HEK293 (cell line): Measurements from ENCODE around the gene PDCL3.

Experiments used
- FEZF1 ChIP-seq: fragments of 450-650 bp; formaldehyde crosslinking; IDR thresholded peaks from 2 replicates; pipeline ENCODE4 v1.5.1; 2016; ENCODE audit warnings: missing biosample characterization, missing genetic modification characterization
- HOXA7 ChIP-seq: sonication (generic); formaldehyde crosslinking; IDR thresholded peaks from 2 replicates; pipeline ENCODE4 v1.8.1; 2022; ENCODE audit warnings: missing genetic modification reagents, borderline replicate concordance
- HOXC10 ChIP-seq: sonication (generic); formaldehyde crosslinking; IDR thresholded peaks from 2 replicates; pipeline ENCODE4 v1.8.1; 2023; ENCODE audit warnings: mild to moderate bottlenecking, missing genetic modification reagents
- HOXD13 ChIP-seq: sonication (generic); formaldehyde crosslinking; IDR thresholded peaks from 2 replicates; pipeline ENCODE4 v1.8.0; 2022; ENCODE audit warnings: missing genetic modification reagents, borderline replicate concordance
- IKZF3 ChIP-seq: fragments of 450-650 bp; IDR thresholded peaks from 2 replicates; pipeline ENCODE4 v1.5.0; 2018; ENCODE audit warnings: missing biosample characterization, mild to moderate bottlenecking, missing genetic modification characterization, moderate library complexity
- KLF10 ChIP-seq: fragments of 450-650 bp; IDR thresholded peaks from 2 replicates; pipeline ENCODE4 v1.5.1; 2018; ENCODE audit warnings: missing biosample characterization, mild to moderate bottlenecking, missing genetic modification characterization
- KLF16 ChIP-seq: fragments of 450-650 bp; formaldehyde crosslinking; IDR thresholded peaks from 2 replicates; pipeline ENCODE4 v1.5.1; 2017; ENCODE audit warnings: missing biosample characterization, missing genetic modification characterization
- TCF7L2 ChIP-seq: IDR thresholded peaks from 2 replicates; pipeline ENCODE4 v1.6.1; 2011; ENCODE audit warnings: low read depth, mild to moderate bottlenecking, inconsistent platforms, low read length, moderate library complexity, borderline replicate concordance
- YY2 ChIP-seq: fragments of 450-650 bp; formaldehyde crosslinking; IDR thresholded peaks from 2 replicates; pipeline ENCODE4 v1.5.1; 2016; ENCODE audit warnings: missing biosample characterization, missing genetic modification characterization
- ZNF10 ChIP-seq: fragments of 450-650 bp; formaldehyde crosslinking; IDR thresholded peaks from 2 replicates; pipeline ENCODE4 v1.5.1; 2017; ENCODE audit warnings: missing biosample characterization, missing genetic modification characterization
- ZNF132 ChIP-seq: fragments of 450-650 bp; formaldehyde crosslinking; IDR thresholded peaks from 2 replicates; pipeline ENCODE4 v1.5.1; 2017; ENCODE audit warnings: missing biosample characterization, missing genetic modification characterization, borderline replicate concordance
- ZNF133 ChIP-seq: fragments of 450-650 bp; formaldehyde crosslinking; IDR thresholded peaks from 2 replicates; pipeline ENCODE4 v1.5.1; 2016; ENCODE audit warnings: missing biosample characterization, missing genetic modification characterization
- ZNF16 ChIP-seq: fragments of 450-650 bp; formaldehyde crosslinking; IDR thresholded peaks from 2 replicates; pipeline ENCODE4 v1.5.1; 2016; ENCODE audit warnings: low read depth, missing biosample characterization, missing genetic modification characterization
- ZNF174 ChIP-seq: fragments of 450-650 bp; formaldehyde crosslinking; IDR thresholded peaks from 2 replicates; pipeline ENCODE4 v1.5.0; 2017; ENCODE audit warnings: missing biosample characterization, mild to moderate bottlenecking, missing genetic modification characterization
- ZNF211 ChIP-seq: fragments of 450-650 bp; formaldehyde crosslinking; IDR thresholded peaks from 2 replicates; pipeline ENCODE4 v1.5.1; 2016; ENCODE audit warnings: low read depth, missing biosample characterization, missing genetic modification characterization
- ZNF221 ChIP-seq: fragments of 450-650 bp; formaldehyde crosslinking; IDR thresholded peaks from 2 replicates; pipeline ENCODE4 v1.5.1; 2017; ENCODE audit warnings: missing biosample characterization, missing genetic modification characterization, borderline replicate concordance
- ZNF223 ChIP-seq: fragments of 450-650 bp; formaldehyde crosslinking; IDR thresholded peaks from 2 replicates; pipeline ENCODE4 v1.5.1; 2016; ENCODE audit warnings: missing biosample characterization, missing genetic modification characterization
- ZNF239 ChIP-seq: fragments of 450-650 bp; formaldehyde crosslinking; IDR thresholded peaks from 2 replicates; pipeline ENCODE4 v1.5.1; 2016; ENCODE audit warnings: missing biosample characterization, missing genetic modification characterization
- ZNF24 ChIP-seq: fragments of 450-650 bp; formaldehyde crosslinking; IDR thresholded peaks from 2 replicates; pipeline ENCODE4 v1.5.1; 2016; ENCODE audit warnings: missing biosample characterization, missing genetic modification characterization
- ZNF266 ChIP-seq: fragments of 450-650 bp; formaldehyde crosslinking; IDR thresholded peaks from 2 replicates; pipeline ENCODE4 v1.5.1; 2016; ENCODE audit warnings: missing biosample characterization, missing genetic modification characterization, low read depth
- ZNF404 ChIP-seq: fragments of 450-650 bp; formaldehyde crosslinking; IDR thresholded peaks from 2 replicates; pipeline ENCODE4 v1.5.1; 2017; ENCODE audit warnings: missing biosample characterization, missing genetic modification characterization
- ZNF416 ChIP-seq: fragments of 450-650 bp; formaldehyde crosslinking; IDR thresholded peaks from 2 replicates; pipeline ENCODE4 v1.5.1; 2016; ENCODE audit warnings: missing biosample characterization, missing genetic modification characterization
- ZNF501 ChIP-seq: fragments of 450-650 bp; formaldehyde crosslinking; IDR thresholded peaks from 2 replicates; pipeline ENCODE4 v1.5.1; 2016; ENCODE audit warnings: missing biosample characterization, missing genetic modification characterization
- ZNF660 ChIP-seq: fragments of 450-650 bp; IDR thresholded peaks from 2 replicates; pipeline ENCODE4 v1.5.1; 2018; ENCODE audit warnings: missing biosample characterization, mild to moderate bottlenecking, missing genetic modification characterization
- TF ChIP-seq, protein P1 (sequence below): fragments of 450-650 bp; formaldehyde crosslinking; IDR thresholded peaks from 2 replicates; pipeline ENCODE4 v1.5.1; 2016; ENCODE audit warnings: missing biosample characterization, missing genetic modification characterization
- TF ChIP-seq, protein P2 (sequence below): fragments of 450-650 bp; formaldehyde crosslinking; IDR thresholded peaks from 2 replicates; pipeline ENCODE4 v1.5.1; 2016; ENCODE audit warnings: missing biosample characterization, missing genetic modification characterization
- TF ChIP-seq, protein P3 (sequence below): fragments of 450-650 bp; formaldehyde crosslinking; IDR thresholded peaks from 2 replicates; pipeline ENCODE4 v1.5.1; 2016; ENCODE audit warnings: missing biosample characterization, missing genetic modification characterization
- TF ChIP-seq, protein P4 (sequence below): fragments of 450-650 bp; formaldehyde crosslinking; IDR thresholded peaks from 2 replicates; pipeline ENCODE4 v1.5.1; 2016; ENCODE audit warnings: missing biosample characterization, missing genetic modification characterization
- TF ChIP-seq, protein P5 (sequence below): fragments of 450-650 bp; formaldehyde crosslinking; IDR thresholded peaks from 2 replicates; pipeline ENCODE4; 2016; ENCODE audit warnings: missing biosample characterization, missing genetic modification characterization
- TF ChIP-seq, protein P6 (sequence below): fragments of 450-650 bp; formaldehyde crosslinking; IDR thresholded peaks from 2 replicates; pipeline ENCODE4 v1.5.1; 2016; ENCODE audit warnings: missing biosample characterization, missing genetic modification characterization

The PDCL3 gene

DNA sequence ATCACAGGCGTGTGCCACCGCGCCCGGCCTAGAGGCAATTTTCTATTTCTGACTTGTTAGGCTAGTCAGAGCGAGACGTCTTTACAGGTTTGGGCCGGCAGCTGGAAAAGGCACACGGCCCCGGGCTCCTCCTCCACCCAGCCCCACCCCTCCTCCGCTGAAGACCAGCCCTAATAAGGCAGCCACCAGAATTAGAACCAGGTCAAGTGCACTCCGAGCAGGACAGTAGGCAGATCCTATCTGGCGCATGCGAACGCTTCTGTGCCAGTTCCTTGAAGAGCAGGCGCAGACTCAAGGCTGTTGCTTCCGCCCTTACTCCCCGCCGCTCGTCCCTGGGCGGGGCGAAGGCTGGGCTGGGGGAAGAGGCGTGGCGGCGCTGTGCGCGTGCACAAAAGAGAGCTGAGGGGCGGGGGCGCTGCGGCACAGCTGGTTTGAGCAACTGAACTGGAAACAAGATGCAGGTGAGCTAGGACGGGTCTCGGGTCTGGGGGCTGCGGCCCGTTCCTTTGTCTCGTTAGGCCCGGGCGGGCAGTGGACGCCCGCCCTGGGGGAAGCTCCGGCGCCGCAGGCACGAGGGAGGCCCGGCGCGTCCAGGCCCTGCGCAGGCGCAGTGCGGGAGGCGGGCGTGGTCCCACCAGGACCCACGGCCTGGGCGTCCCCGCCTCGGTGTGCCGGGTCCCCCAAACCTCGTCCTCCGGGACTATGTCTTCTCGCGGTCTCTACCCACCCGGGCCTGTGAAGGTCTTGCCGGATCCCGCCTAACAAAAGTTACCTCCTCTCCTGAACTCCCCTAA lies at the start of gene PDCL3 (continued):
- TF ChIP-seq, protein P1, sequence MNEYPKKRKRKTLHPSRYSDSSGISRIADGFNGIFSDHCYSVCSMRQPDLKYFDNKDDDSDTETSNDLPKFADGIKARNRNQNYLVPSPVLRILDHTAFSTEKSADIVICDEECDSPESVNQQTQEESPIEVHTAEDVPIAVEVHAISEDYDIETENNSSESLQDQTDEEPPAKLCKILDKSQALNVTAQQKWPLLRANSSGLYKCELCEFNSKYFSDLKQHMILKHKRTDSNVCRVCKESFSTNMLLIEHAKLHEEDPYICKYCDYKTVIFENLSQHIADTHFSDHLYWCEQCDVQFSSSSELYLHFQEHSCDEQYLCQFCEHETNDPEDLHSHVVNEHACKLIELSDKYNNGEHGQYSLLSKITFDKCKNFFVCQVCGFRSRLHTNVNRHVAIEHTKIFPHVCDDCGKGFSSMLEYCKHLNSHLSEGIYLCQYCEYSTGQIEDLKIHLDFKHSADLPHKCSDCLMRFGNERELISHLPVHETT (tag by site-specific recombination): no peak
- no peak for TF ChIP-seq ZNF10 (tag by site-specific recombination)
- no peak for TF ChIP-seq ZNF16 (tag by site-specific recombination)
- TF ChIP-seq, protein P2, sequence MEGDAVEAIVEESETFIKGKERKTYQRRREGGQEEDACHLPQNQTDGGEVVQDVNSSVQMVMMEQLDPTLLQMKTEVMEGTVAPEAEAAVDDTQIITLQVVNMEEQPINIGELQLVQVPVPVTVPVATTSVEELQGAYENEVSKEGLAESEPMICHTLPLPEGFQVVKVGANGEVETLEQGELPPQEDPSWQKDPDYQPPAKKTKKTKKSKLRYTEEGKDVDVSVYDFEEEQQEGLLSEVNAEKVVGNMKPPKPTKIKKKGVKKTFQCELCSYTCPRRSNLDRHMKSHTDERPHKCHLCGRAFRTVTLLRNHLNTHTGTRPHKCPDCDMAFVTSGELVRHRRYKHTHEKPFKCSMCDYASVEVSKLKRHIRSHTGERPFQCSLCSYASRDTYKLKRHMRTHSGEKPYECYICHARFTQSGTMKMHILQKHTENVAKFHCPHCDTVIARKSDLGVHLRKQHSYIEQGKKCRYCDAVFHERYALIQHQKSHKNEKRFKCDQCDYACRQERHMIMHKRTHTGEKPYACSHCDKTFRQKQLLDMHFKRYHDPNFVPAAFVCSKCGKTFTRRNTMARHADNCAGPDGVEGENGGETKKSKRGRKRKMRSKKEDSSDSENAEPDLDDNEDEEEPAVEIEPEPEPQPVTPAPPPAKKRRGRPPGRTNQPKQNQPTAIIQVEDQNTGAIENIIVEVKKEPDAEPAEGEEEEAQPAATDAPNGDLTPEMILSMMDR: peak; percentile 95
- TF ChIP-seq, protein P3, sequence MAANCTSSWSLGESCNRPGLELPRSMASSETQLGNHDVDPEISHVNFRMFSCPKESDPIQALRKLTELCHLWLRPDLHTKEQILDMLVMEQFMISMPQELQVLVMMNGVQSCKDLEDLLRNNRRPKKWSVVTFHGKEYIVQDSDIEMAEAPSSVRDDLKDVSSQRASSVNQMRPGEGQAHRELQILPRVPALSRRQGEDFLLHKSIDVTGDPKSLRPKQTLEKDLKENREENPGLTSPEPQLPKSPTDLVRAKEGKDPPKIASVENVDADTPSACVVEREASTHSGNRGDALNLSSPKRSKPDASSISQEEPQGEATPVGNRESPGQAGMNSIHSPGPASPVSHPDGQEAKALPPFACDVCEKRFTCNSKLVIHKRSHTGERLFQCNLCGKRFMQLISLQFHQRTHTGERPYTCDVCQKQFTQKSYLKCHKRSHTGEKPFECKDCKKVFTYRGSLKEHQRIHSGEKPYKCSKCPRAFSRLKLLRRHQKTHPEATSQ (tag by site-specific recombination): no peak
- no peak for TF ChIP-seq HOXA7
- TF ChIP-seq ZNF660: peak; percentile 13; the same call in 1 of the 2 replicates
- TF ChIP-seq, protein P4, sequence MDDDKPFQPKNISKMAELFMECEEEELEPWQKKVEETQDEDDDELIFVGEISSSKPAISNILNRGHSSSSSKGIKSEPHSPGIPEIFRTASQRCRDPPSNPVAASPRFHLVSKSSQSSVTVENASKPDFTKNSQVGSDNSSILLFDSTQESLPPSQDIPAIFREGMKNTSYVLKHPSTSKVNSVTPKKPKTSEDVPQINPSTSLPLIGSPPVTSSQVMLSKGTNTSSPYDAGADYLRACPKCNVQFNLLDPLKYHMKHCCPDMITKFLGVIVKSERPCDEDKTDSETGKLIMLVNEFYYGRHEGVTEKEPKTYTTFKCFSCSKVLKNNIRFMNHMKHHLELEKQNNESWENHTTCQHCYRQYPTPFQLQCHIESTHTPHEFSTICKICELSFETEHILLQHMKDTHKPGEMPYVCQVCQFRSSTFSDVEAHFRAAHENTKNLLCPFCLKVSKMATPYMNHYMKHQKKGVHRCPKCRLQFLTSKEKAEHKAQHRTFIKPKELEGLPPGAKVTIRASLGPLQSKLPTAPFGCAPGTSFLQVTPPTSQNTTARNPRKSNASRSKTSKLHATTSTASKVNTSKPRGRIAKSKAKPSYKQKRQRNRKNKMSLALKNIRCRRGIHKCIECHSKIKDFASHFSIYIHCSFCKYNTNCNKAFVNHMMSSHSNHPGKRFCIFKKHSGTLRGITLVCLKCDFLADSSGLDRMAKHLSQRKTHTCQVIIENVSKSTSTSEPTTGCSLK (tag by site-specific recombination): no peak
- TF ChIP-seq YY2 (tag by site-specific recombination): no peak
- TF ChIP-seq ZNF223 (tag by site-specific recombination): peak; percentile 63
- TF ChIP-seq ZNF211 (tag by site-specific recombination): no peak
- TF ChIP-seq ZNF416: no peak
- no peak for TF ChIP-seq IKZF3 (tag by site-specific recombination)
- TF ChIP-seq ZNF174: no peak
- no peak for TF ChIP-seq HOXC10 (CRISPR knock-in tag)
- TF ChIP-seq TCF7L2: no peak
- TF ChIP-seq ZNF221 (tag by site-specific recombination): no peak
- no peak for TF ChIP-seq ZNF132 (tag by site-specific recombination)
- no peak for TF ChIP-seq HOXD13 (CRISPR knock-in tag)
- TF ChIP-seq KLF10 (tag by site-specific recombination): peak; percentile 68; the same call in 1 of the 2 replicates
- TF ChIP-seq ZNF24 (tag by site-specific recombination): no peak
- peak; percentile 70 for TF ChIP-seq KLF16 (tag by site-specific recombination)
- TF ChIP-seq, protein P5, sequence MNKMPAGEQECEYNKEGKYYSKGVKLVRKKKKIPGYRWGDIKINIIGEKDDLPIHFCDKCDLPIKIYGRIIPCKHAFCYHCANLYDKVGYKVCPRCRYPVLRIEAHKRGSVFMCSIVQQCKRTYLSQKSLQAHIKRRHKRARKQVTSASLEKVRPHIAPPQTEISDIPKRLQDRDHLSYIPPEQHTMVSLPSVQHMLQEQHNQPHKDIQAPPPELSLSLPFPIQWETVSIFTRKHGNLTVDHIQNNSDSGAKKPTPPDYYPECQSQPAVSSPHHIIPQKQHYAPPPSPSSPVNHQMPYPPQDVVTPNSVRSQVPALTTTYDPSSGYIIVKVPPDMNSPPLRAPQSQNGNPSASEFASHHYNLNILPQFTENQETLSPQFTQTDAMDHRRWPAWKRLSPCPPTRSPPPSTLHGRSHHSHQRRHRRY: no peak
- TF ChIP-seq ZNF266 (tag by site-specific recombination): no peak
- TF ChIP-seq FEZF1 (tag by site-specific recombination): peak; percentile 93
- no peak for TF ChIP-seq ZNF133 (tag by site-specific recombination)
- no peak for TF ChIP-seq ZNF404 (tag by site-specific recombination)
- no peak for TF ChIP-seq ZNF239
- TF ChIP-seq ZNF501 (tag by site-specific recombination): no peak
- TF ChIP-seq, protein P6, sequence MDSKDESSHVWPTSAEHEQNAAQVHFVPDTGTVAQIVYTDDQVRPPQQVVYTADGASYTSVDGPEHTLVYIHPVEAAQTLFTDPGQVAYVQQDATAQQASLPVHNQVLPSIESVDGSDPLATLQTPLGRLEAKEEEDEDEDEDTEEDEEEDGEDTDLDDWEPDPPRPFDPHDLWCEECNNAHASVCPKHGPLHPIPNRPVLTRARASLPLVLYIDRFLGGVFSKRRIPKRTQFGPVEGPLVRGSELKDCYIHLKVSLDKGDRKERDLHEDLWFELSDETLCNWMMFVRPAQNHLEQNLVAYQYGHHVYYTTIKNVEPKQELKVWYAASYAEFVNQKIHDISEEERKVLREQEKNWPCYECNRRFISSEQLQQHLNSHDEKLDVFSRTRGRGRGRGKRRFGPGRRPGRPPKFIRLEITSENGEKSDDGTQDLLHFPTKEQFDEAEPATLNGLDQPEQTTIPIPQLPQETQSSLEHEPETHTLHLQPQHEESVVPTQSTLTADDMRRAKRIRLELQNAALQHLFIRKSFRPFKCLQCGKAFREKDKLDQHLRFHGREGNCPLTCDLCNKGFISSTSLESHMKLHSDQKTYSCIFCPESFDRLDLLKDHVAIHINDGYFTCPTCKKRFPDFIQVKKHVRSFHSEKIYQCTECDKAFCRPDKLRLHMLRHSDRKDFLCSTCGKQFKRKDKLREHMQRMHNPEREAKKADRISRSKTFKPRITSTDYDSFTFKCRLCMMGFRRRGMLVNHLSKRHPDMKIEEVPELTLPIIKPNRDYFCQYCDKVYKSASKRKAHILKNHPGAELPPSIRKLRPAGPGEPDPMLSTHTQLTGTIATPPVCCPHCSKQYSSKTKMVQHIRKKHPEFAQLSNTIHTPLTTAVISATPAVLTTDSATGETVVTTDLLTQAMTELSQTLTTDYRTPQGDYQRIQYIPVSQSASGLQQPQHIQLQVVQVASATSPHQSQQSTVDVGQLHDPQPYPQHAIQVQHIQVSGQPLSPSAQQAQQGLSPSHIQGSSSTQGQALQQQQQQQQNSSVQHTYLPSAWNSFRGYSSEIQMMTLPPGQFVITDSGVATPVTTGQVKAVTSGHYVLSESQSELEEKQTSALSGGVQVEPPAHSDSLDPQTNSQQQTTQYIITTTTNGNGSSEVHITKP: peak; percentile 81
